GM18505 (cell line): ENCODE data around the gene TRIB2.

Experiments used
- ATAC-seq: cut with Tn5 transposase; IDR thresholded peaks from one replicate; pipeline ENCODE4 v1.9.1; 2021; ENCODE audit not compliant: unreplicated experiment
- POLR2A ChIP-seq: IDR thresholded peaks from 4 replicates; pipeline ENCODE4 v1.6.1; 2011; ENCODE audit warnings: borderline replicate concordance; ENCODE audit not compliant: insufficient read depth, insufficient read length; ENCODE audit errors: extremely low read depth

TRIB2 gene

GRCh38 chr2:12705742-12706141 lies 11.0 kb upstream of the TRIB2 start:
- no peak for ATAC-seq
- TF ChIP-seq POLR2A: no peak

DNA sequence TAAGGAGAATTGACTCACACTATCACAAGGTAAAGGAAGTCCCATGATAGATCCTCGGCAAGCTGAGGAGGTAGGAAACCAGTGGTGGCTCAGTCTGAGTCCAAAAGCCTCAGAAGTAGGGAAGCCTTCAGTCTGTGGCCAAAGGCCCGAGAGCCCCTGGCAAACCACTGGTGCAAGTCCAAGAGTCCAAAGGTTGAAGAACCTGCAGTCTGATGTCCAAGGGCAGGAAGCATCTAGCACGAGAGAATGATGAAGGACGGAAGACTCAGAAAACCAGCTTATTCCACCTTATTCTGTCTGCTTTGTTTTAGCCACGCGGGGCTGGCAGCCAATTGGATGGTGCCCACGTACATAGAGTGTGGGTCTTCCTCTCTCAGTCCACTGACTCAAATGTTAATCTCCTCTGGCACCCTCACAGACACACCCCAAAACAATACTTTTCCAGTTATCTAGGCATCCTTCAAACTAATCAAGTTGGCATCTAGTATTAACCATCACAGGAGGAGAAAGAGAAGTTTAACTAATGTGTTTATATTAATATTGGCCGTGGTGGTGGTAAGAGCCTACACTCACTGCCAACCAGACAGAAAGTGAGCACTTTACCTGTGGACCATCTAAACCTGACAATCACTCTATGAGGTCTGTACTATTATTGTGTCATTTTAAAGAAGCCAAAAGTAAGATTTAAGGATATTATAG lies 8.1 kb upstream of the TRIB2 start:
- no peak for TF ChIP-seq POLR2A
- ATAC-seq: no peak

DNA sequence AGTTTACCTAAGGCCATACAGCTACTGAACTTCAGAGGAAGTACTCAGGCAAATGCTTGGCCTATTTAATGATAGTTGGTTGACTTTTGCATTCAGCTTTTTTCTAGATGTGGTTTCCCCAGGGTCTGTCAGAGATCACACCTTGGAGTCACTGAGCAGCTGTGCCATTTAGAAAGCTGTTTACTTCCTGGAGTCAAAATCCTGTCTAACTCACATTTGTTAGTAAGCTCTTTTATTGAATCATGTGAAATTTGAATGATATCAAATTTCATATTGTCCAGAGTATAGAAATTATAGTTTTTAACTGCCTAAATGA lies 7.6 kb upstream of the TRIB2 start:
- no peak for TF ChIP-seq POLR2A
- ATAC-seq: no peak

- TF ChIP-seq POLR2A: no peak
- no peak for ATAC-seq
These were observed 6.4 kb upstream of the TRIB2 start for GRCh38 chr2:12710301-12710700.

GRCh38 chr2:12711339-12711738 lies 5.4 kb upstream of the TRIB2 start:
- ATAC-seq: no peak
- TF ChIP-seq POLR2A: no peak

- ATAC-seq: no peak
- no peak for TF ChIP-seq POLR2A
These were observed 3.9 kb upstream of the TRIB2 start for GRCh38 chr2:12712881-12713280.

- no peak for ATAC-seq
- TF ChIP-seq POLR2A: no peak
These were observed 2.1 kb upstream of the TRIB2 start for GRCh38 chr2:12714391-12715221.

GRCh38 chr2:12715258-12716031 lies 1.3 kb upstream of the TRIB2 start:
- ATAC-seq: no peak
- no peak for TF ChIP-seq POLR2A

DNA sequence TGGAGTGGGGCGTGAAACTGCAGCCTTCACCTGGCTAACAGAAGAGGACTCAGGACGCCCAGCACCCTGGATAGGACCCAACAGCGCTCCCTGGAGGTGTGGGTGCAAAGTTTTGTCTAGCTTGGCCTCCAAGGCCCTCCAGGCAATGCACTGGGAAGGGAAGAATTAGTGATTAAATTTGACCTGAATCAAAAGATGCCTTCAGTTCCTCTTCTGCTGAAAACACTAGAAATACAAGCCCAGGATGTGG lies 779 bp upstream of the TRIB2 start:
- ATAC-seq: peak; percentile 28
- TF ChIP-seq POLR2A: no peak

- no peak for TF ChIP-seq POLR2A
- ATAC-seq: no peak
These were observed 667 bp downstream of the TRIB2 start for GRCh38 chr2:12717191-12718014.

DNA sequence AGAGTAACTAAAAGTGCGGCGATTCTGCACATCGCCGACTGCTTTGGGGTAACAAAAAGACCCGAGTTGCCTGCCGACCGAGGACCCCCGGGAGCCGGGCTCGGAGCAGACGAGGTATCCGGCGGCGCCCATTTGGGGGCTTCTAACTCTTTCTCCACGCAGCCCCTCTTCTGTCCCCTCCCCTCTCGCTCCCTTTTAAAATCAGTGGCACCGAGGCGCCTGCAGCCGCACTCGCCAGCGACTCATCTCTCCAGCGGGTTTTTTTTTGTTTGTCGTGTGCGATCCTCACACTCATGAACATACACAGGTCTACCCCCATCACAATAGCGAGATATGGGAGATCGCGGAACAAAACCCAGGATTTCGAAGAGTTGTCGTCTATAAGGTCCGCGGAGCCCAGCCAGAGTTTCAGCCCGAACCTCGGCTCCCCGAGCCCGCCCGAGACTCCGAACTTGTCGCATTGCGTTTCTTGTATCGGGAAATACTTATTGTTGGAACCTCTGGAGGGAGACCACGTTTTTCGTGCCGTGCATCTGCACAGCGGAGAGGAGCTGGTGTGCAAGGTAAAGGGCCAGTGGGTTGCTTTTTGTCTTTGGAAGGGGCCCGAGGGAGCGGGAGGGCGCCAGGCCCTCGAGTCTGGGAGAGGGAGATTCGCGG lies 1.4 kb downstream of the TRIB2 start:
- no peak for ATAC-seq
- no peak for TF ChIP-seq POLR2A

DNA sequence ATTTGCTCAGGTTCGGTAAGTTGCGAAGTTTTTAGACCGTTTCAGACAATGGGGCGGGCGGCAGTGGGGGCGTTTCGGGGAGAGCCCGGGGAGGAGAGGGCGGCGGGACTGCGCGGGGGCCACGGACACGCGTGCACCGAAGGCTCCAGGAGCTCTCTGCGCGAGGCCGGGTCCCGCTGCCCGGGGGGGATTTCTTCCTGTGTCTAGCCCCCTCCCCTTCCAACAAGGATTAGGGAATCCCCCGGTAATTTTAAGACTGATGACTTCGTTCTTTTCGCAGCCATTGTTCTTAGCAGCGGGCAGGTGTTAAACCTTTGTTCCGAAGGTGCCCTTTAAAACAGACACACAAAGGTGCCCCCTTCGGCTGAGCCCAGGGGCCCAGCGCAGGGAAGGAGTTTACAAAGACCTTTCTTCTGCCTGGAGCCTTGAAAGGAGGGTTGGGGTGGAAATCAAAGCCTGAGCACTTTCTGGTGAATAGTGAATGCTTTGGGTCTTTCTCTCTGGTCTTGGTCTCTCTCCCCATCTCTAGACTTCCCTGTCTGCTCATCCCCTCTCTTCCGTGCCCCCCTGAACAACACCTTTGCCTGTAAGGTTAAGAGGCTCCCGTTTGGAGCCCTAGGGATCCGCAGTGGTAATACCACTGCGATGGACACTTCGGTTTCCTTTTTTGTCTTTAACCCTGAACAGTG lies 2.1 kb downstream of the TRIB2 start:
- no peak for ATAC-seq
- TF ChIP-seq POLR2A: no peak

DNA sequence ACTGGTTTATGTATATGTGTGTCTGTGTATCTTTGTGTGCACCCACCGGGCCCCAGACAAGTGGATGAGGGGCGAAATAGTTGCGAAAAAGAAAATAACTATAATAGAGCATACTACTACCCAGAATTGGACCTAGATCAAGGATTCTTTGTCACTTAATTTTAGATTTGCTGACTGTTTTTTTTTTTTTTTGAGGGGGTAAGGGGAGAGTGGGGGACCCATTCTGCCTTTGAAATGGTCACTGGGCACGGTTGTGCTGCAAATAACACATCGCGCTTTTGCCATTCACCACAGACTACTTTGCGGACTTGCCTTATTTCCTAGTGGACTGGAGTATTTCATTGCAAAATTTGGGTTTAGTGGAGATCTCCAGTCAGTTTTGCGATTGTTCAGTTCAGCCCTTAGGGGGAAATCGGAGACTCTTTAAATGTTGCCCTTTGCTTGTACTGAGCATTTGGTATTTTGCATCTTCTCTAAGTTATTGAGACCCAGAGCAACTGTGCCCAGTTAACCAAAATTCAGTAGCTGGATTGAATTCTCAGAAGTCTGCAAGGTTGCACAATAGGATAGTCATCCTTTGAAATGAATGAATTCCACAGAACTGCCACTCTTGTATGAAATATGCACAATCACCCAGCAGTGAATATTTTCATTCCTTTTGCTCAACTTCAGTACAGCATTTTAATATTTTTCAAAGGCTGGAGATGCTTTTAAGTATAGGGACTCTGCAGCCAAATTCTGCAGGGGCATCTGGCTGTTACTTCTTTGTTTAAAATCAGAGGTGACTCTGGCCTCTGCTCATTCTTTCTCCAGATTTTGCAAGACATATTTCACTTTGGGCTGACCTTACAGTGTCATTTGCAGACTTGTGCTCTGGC lies 2.9 kb downstream of the TRIB2 start:
- TF ChIP-seq POLR2A: no peak
- ATAC-seq: no peak
